Measurements from ENCODE around the gene GOPC.
"Not testable (repeated sequence)": the region's sequence is repeated elsewhere in the genome, so short reads cannot be mapped to it uniquely, and the experiment has no call there.

Gene GOPC
- 55.0 reads per million, percentile 70 among the genes with 10 or more reads in this experiment for total RNA-seq

DNA sequence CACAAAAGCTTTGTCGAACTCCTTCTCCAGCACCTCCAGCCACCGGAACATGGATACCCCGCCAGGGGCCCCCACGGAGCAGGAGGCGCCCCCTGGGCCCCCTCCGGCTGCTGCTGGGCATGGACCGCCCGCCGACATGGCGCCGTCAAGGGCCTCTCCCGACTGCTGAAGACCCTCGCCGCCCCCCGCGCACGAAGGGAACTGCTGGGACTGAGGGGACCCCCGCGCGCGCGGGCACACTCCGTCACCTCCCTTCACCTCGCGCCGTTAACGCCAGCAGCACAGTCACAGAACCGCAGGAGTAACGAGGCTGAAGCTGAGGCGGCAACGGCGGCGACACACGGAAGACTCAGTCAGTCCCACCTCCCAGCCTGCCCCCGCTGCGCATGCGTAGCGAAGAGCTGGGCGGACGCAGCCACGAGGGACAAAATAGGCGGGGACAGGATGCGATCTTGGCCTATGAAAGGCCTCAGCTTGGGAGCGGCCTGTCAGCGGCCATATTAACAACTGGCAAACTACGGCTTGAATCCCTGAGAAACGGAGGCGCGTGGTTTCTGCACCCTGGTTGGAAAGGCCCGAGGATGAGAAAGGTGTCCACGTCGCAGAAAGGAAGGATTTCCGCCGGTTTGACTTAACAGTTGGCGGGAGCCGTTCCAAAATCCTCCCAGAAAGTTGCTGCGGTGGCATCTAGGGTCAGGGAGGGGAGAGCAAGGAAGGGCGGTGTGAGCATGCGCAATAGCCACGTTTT, at the start of gene GOPC:
Gene GOPC (minus strand): TSS at position 361 of the 748 bp plus-strand sequence. CDS start 223 bp downstream, at position 138.
- DNase-seq = peak; percentile 91

DNA sequence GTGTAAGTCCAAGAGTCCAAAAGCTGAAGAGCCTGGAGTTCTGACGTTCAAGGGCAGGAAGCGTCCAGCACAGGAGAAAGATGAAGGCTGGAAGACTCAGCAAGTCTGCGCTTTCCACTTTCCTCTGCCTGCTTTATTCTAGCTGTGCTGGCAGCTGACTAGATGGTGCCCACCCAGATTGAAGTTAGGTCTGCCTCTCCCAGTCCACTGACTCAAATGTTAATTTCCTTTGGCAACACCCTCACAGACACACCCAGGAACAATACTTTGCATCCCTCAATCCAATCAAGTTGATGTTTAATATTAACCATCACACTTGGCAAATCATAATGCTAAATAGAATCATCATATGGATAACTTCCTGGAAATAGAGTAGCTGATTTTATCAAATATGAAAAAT, 49.7 kb upstream of the GOPC start:
- not testable (repeated sequence) for DNase-seq

DNA sequence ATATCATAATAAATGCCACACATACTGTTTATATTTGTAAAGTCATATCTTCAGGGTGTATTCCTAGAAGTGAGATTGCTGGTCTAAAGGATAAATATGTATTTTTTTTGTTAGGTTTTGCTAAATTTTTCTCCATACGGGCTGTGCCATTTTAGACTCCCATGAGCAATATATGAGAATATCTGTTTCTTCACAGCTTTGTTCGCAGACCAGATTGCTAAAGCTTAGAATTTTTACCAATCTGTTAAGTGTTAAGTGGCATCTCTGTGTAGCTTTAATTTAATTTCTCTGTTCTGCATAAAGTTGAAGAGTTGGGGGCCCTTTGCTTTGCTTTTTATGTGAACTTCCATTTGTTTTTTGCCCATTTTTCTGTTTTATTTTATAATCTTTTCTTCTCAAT, 40.7 kb upstream of the GOPC start:
- DNase-seq = no peak

DNA sequence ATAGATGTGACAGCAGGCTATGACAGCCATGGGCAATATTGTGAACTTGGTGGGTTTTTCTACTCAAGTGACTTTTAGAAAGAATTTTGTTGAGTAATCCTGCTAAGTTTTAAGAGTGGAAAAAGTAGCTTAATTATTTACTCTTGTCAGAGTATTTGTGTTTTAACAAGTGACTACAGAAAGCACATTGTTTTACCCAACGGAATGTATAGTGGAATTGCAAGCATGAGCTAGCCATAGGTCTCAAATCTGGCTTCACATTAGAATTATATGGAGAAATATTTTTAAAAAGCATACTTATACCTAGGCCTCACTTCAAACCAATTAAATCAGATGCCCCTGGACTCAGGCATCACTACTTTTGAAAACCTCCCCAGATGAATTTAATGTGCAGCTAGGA, 35.5 kb upstream of the GOPC start:
- DNase-seq = no peak

DNA sequence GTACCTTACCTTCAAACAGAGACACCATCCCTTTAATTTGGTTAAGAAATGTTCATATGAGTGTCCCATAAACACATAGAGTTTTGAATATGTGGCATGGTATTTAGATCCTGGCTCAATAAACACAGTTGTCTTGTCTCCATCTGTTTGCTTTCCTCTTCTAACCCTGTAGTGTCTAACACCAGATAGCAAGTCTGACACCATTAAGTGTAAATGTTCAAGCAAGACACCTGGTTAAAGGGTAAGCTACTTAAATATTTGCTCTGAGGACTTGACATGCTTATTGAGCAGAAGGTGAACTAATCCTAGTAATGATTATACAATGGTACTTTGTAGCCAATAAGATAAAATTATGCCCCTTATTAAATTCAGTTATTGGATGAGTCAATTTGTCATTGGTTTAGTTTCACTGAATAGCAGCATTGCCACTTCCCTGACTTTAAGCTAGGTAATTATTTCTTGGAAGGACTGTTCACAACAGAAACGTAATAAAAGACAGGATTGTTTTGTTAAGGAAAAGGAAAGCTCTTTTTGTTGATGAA, 26.9 kb upstream of the GOPC start:
- DNase-seq = no peak

DNA sequence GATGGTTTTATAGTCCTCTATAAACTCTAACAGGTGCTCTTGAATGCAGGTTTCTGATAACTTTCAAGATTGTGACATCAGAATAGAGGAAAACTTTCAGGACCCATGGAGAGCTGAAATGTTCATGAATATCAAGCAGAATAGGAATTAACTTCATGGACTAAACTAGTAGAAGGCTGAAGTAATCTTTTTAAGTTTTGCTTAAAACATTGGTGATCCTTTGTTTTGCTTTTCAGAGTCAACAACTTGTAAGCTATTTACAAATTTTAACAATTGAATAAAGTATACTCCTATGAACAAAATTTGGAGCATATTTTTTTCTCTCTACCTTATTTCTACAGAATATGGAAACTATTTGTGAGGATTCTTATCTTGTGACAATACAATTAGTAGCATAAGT, 25.2 kb upstream of the GOPC start:
- DNase-seq = no peak

DNA sequence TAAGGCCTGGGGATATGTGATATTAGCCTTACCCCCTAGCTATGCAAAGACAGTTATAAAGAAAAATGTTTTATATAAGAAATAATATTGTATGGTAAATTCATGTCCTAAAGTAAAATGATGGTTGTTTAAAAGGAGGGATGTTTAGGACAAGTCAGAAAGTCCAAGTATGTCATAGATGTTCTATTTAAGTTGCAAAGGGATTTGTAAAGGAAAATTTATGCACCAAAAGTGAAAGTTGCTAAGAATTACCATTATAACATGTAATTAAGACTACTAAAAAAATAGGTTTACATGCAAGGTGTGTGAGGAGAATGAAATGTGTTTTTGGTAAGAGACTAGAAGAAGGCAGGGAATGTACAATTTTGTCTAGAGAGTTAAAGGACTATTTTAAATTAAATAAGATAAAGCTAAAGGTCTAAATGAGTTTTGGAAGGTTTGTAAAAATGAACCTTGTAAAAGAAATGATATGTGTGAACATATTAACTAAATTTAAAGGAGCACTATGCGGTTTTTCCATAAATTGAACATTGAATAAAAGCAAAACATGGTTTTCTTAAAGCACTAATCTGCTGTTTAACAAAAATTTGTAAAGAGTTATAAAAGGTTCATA, 22.7 kb upstream of the GOPC start:
- no peak for DNase-seq

DNA sequence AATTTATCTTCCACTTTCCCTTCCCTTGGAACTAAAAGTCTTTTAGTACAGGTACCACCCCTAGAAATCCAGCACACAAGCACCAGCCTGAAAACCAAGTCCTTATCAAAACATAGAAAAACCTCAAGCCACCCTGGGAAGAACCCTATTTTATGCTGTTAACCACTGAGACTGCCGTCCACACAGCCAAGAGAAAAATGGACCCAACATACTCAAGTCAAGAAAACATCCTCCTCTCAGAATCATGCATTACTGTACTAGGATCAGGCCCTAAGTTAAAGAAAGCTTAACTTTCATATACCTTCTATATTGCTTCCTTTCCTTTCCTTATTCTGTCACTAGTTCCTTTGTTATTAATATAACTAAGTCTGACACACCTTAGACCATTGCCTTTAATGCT, 16.9 kb upstream of the GOPC start:
- DNase-seq = no peak

DNA sequence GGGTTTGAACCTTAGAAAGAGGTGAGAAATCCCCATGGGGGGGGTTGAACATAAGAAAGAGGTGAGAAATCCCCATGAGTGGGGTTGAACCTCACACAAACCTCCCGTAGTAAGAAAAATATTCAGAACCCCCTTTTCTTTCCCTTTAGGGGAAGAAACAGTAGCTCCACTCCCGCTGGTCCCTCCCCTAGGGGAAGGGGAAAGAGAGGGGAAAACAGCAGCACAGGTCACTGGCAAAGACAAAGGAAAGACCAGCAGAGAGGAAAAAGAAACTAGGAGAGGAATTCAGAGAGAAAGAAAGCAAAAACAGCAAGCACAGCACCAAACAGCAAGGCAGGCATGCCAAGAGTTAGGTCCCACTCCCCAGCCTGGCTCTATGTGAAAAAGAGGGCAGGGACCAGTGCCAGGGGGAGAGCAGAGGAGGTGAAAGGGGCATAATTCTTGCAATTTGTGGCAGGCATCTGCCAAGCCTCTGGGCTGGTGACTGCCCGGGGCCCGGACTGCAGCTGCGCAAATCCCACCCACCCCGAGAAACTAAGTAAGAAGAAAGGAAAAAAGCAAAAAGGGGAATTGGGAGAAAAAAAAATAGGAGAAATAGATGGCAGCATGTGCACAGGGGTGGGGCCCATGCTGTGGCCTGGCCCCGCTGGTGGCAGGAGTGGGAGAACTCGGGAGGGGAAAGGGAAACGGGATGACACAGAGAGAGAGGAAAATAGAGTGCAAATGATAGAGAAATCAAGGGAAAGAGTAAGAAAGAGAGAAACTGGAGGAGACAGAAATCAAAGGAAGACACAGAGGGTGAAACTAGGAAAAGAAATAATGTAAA, 15.1 kb upstream of the GOPC start:
- DNase-seq = no peak

DNA sequence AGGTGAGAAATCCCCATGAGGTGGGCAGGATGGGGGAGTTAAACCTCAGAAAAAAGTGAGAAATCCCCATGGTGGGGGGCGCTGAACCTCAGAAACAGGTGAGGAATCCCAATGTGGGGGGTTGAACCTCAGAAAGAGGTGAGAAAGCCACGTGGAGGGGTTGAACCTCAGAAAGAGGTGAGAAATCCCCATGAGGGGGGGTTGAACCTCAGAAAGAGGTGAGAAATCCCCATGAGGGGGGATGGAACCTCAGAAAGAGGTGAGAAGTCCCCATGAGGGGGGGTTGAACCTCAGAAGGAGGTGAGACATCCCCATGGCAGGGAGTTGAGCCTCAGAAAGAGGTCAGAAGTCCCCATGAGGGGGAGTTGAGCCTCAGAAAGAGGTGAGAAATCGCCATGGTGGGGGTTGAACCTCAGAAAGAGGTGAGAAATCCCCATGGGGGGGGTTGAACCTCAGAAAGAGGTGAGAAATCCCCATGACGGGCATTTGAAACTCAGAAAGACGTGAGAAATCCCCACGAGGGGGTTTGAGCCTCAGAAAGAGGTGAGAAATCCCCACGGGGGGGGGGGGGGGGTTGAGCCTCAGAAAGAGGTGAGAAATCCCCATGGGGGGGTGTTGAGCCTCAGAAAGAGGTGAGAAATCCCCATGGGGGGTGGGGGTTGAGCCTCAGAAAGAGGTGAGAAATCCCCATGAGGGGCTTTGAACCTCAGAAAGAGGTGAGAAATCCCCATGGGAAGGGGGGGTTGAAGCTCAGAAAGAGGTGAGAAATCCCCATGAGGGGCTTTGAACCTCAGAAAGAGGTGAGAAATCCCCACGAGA, 14.3 kb upstream of the GOPC start:
- peak; percentile 13 for DNase-seq

DNA sequence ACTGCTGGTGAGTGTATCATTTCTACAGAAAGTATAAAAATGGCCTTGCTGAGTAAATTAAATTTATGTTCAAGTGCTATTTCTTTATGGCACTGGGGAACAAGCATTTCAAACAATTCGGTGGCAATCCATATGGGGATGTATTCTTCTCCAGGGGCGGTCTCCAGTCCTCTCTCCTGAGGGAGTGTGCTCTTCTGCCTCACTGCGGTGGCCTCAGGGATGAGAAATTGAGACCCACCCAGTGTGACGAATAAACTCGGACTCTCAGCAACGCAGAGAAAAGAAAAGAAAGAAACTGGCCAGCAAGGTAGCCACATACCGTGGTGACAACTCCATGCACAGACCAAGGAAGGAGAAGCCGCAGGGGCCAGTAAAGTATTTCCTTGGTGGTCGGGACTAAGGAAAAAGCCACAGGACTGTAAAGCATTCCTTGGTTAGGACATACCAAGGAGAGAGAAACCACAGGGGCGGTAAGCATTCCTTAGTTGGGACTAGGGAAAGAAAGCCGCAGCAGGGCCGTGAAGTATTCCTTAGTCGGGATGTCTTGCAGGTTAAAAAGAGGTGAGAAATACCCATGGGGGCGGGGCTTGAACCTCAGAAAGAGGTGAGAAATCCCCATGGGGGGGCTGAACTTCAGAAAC, 13.6 kb upstream of the GOPC start:
- DNase-seq = no peak

DNA sequence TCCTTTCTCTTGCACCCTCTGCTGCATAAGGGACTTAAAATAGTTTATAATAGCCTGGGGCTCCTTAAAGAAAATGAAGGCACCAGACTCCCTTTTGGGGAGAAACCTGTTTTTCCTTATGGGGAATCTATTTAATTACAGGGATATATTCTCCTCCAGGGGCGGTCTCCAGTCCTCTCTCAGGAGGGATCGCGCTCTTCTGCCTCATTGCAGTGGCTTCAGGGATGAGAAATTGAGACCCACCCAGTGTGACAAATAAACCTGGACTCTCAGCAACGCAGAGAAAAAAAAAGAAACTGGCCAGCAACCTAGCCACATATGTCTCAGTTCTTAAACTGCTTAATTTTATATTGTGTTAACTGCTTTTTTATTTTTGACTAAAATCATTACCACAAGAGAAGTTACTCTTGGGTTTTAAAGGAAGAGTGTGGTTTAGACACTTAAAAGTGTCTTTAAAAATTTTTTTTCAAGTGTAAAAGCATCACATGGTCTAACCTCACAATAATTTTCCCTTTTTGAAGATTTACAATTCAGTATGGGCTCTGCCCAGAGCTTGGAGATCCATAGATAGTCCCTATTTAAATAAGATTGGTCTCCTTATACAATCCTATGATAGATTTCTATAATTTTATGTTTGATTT, 11.7 kb upstream of the GOPC start:
- no peak for DNase-seq

DNA sequence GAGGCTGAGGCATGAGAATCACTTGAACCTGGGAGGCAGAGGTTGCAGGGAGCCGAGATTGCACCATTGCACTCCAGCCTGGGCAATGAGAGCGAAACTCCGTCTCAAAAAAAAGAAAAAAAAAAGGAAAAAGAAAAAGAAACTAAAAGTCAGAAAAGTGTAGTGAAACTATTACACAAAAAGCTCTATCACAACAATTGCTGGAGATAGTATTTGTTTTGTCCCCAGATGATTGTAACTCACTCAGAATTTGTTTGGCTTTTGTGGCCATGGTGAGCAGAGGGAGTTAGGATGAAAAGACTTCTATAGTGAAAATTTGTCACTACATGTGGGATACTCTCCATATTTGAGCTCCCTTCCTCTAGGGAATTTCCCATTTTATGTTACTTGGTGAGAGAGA, 5.2 kb upstream of the GOPC start:
- DNase-seq = no peak

DNA sequence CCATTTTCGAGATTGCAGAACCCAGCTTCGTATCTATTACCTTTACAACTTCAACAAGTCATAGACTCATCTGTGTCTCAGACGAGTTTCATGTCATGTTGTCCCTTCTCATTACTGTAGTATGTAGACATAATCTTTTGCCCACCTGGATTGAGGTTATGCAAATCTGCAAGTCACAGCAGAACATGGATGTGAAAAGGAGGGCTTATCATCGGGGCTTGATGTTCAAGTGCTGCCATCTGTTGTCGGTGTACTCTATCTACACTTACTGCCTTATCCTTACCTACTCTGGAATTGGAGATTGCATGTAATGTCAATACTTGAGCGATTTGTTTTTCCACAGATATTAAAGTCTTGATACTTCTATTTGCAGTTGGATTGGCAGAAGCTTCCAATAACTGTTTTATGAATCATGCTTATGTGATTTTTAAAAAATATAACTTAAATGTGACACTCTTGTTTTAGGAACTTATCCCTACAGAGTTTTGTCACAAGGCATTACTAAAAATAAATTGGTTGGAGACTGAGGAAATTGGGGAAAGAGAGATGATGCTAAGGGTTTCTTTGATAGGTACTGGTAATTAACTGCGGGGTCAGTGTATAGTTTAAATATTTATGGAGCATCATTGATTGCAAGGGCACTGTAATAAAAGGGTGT, 3.0 kb upstream of the GOPC start:
- peak; percentile 44 for DNase-seq

DNA sequence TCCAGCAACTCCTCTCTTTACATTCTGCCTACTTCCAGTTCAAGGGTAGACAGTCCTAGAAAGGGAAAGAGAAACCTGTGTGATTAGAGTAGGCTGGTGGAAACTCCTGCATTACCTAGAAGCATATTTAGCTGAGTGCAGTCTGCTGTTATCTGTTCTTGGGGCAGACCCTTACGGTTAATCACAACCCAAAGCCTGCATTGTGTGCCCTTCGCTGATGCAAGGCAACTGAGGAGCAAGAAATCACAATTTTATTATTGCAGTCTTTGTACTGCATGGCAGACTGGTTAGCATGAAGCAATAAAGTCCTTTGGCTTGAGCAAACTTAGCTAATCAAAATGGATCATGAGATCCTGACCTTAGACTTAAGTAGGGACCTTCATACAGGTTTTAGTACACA, 1.5 kb upstream of the GOPC start:
- DNase-seq = no peak

DNA sequence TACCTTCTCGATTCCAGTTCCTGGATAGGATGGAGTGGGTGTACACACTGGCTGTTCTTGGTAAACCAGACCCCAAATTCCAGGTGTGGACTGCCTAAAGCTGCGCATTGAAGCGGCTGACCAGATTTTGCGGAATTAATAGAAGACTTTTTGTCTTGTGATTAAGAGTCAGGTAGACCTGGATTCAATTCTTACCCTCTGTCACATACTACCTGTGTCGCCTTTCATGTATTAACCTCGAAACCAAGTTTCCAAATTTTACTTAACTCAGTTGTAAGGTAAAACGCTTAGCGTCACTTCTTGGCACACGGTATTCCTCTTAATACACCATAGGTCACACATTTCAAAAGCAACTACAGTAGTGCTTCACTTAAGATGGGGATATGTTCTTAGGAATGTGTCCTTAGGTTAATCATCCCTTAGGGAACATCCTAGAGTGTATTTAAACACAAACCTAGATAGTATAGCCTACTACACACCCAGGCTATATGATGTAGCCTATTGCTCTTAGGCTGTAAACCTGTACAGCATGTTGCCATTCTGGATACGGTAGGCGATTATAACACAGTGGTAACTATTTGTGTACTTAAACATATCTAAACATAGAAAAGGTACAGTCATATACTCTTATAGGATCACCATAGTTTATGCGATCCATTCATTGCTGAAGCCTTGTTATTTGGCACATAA, 733 bp upstream of the GOPC start:
- no peak for DNase-seq

DNA sequence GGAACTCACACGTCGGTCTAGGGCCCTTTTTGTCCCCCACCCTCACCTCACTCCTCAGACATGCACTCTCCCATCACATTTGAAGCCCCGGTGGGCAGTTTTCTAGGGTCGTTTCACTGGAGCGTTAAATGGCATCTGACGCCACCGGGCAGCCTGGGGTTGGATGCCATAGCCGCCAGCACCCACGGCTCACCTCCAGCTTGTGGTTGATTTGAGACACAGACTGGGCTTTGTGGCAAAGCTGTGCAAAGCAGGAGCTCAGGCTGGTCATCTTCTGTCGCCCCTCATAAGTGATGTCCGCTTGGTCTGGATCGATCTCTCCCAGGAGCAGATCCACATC, 530 bp downstream of the GOPC start:
- DNase-seq = no peak

DNA sequence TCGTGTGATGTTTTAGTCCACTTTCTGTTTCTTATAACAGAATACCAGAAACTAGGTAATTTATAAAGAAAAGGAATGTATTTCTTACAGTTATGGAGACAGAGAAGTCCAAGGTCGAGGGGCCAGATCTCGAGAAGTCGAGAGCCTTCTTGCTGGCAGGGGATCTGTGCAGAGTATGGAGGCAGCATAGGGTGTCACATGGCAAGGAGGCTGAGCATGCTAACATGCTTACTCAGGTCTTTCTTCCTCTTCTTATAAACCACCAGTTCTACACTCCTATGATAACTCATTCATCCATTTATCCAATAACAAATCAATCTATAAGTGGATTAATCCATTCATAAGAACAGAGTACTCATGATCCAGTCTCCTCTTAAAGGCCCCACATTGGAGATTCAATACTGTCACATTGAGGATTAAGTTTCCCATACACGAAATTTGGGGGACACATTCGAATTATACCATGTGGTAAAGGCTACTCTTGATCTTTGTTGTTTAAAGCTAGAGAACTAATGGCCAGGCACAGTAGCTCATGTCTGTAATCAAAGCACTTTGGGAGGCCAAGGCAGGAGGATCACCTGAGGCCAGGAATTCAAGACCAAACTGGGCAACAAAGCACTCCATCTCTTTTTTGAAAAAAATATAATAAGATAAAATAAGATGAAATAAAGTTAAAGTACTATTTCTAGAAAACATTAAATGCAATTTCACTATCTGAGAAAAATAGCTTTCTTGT, 2.1 kb downstream of the GOPC start:
- DNase-seq = no peak

DNA sequence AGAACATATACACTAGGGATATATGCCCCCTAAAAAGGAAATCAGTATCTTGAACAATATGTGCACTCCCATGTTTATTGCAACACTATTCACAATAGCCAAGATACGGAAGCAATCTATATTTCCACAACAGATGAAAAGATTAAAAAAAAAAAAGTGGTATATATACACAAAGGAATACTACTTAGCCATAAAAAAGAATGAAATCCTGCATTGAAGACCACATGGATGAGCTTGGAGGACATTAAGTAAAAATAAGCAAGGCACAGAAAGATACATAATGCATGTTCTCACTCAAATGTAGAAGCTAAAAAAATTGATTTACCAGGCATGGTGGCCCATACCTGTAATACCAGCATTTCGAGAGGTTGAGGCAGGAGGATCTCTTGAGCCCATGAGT, 4.6 kb downstream of the GOPC start:
- DNase-seq = no peak

All from effector CD4-positive, alpha-beta T cell (primary cell).